Neural crest cell (in vitro differentiated cells): ENCODE data around the gene GARNL3. TPM values are rescaled to one million over a fixed set of nuclear protein-coding genes. Genes with fewer than 3 reads are reported as not detected.

ENCODE experiments used
- DNase-seq: peaks from one replicate; pipeline ENCODE4 v3.0.0; 2021; ENCODE audit warnings: low read depth, mixed read lengths, low spot score
- H3K27ac Mint-ChIP-seq: one replicate; pipeline ENCODE4 v1.8.0; 2021; ENCODE audit warnings: mild to moderate bottlenecking, mixed read lengths; ENCODE audit not compliant: unreplicated experiment
- H3K27me3 Mint-ChIP-seq: 2 replicates; pipeline ENCODE4 v1.8.0; 2021; ENCODE audit warnings: low read depth, mild to moderate bottlenecking, mixed read lengths
- H3K36me3 Mint-ChIP-seq: 2 replicates; pipeline ENCODE4 v1.8.0; 2021; ENCODE audit warnings: low read depth, mild to moderate bottlenecking, mixed read lengths
- H3K4me1 Mint-ChIP-seq: 2 replicates; pipeline ENCODE4 v1.8.0; 2021; ENCODE audit warnings: mixed read lengths
- H3K4me3 Mint-ChIP-seq: one replicate; pipeline ENCODE4 v1.8.0; 2021; ENCODE audit warnings: mild to moderate bottlenecking, mixed read lengths
- H3K9me3 Mint-ChIP-seq: 2 replicates; pipeline ENCODE4 v1.8.0; 2021; ENCODE audit warnings: mixed read lengths
- CTCF ChIP-seq: fragments of 200-600 bp; sonication (generic); conservative IDR thresholded peaks from 2 replicates; pipeline ENCODE4 v1.5.0; 2021; ENCODE audit warnings: antibody characterized with exemption, mild to moderate bottlenecking
- total RNA-seq: library from RNA; stranded (reverse); gene quantifications from 2 replicates; pipeline ENCODE4 v1.2.1, GENCODE V29; 2021

The GARNL3 gene
- total RNA-seq, 1 donor from 2014 or later = 10.3 TPM

GRCh38 chr9:127269449-127269848 is 4.9 kb downstream of the GARNL3 start:
- DNase-seq = no peak
- Mint-ChIP-seq H3K27ac (no peak overlapping the region), H3K4me1 (peaks cover 12% of the 10 kb centered on the region), H3K9me3 (no peaks in the 10 kb centered on the region), H3K36me3 (no peaks in the 10 kb centered on the region), H3K4me3 (no peak overlapping the region), H3K27me3 (no peaks in the 10 kb centered on the region)
- TF ChIP-seq CTCF = no peak

DNA sequence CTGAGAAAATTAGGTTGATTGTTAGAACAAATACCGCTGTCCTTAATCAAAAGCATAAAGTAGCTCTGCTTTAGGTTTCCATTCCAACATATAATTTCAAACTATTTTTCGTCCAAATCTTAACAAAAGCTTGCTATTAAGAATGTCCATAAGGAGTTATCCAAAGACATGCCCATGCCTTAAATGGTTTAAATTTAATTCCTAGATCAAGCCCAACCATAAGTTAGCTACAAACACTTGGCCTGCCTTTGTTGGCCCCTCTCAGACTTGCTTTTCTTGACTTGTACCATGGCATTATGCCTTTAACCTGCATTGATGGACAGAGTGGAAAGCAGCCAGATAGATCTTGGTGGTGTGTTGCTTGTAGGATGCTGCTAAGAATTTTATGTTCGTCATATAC is 8.8 kb downstream of the GARNL3 start:
- H3K4me1 Mint-ChIP-seq = peaks cover 1% of the 10 kb centered on the region
- H3K27ac Mint-ChIP-seq = no peak overlapping the region
- H3K9me3 Mint-ChIP-seq = no peaks in the 10 kb centered on the region
- TF ChIP-seq CTCF = no peak
- no peak for DNase-seq
- no peaks in the 10 kb centered on the region for H3K36me3 Mint-ChIP-seq
- no peaks in the 10 kb centered on the region for H3K27me3 Mint-ChIP-seq
- H3K4me3 Mint-ChIP-seq = no peak overlapping the region

- no peaks in the 10 kb centered on the region for H3K4me1 Mint-ChIP-seq
- TF ChIP-seq CTCF = no peak
- H3K4me3 Mint-ChIP-seq = no peak overlapping the region
- no peaks in the 10 kb centered on the region for H3K9me3 Mint-ChIP-seq
- H3K27ac Mint-ChIP-seq = no peak overlapping the region
- H3K36me3 Mint-ChIP-seq = no peaks in the 10 kb centered on the region
- no peak for DNase-seq
- H3K27me3 Mint-ChIP-seq = no peaks in the 10 kb centered on the region
Observed at GRCh38 chr9:127277099-127277498, 12.5 kb downstream of the GARNL3 start.

GRCh38 chr9:127277770-127278169 is 13.2 kb downstream of the GARNL3 start:
- no peaks in the 10 kb centered on the region for H3K36me3 Mint-ChIP-seq

GRCh38 chr9:127278372-127278771 is 13.8 kb downstream of the GARNL3 start:
- H3K4me3 Mint-ChIP-seq = no peak overlapping the region
- DNase-seq = no peak
- no peaks in the 10 kb centered on the region for H3K4me1 Mint-ChIP-seq
- no peak for TF ChIP-seq CTCF
- H3K36me3 Mint-ChIP-seq = no peaks in the 10 kb centered on the region
- H3K9me3 Mint-ChIP-seq = no peaks in the 10 kb centered on the region
- H3K27ac Mint-ChIP-seq = no peak overlapping the region
- no peaks in the 10 kb centered on the region for H3K27me3 Mint-ChIP-seq

More at GRCh38 chr9:127277770-127278169, 13.2 kb downstream of the GARNL3 start:
- TF ChIP-seq CTCF = no peak
- no peak for DNase-seq
- Mint-ChIP-seq H3K4me3 (no peak overlapping the region), H3K27me3 (no peaks in the 10 kb centered on the region), H3K4me1 (no peaks in the 10 kb centered on the region), H3K9me3 (no peaks in the 10 kb centered on the region), H3K27ac (no peak overlapping the region)
